ENCODE data around the gene KIF3A.
A peak's percentile ranks its signal among the peaks of the same experiment; 100 is the strongest.

GRCh38 chr5:132677191-132677590 lies 60.2 kb downstream of the KIF3A start:
- no peak for TF ChIP-seq POLR2A (IDR thresholded peaks at IDR 0.05)
- TF ChIP-seq, protein P1, sequence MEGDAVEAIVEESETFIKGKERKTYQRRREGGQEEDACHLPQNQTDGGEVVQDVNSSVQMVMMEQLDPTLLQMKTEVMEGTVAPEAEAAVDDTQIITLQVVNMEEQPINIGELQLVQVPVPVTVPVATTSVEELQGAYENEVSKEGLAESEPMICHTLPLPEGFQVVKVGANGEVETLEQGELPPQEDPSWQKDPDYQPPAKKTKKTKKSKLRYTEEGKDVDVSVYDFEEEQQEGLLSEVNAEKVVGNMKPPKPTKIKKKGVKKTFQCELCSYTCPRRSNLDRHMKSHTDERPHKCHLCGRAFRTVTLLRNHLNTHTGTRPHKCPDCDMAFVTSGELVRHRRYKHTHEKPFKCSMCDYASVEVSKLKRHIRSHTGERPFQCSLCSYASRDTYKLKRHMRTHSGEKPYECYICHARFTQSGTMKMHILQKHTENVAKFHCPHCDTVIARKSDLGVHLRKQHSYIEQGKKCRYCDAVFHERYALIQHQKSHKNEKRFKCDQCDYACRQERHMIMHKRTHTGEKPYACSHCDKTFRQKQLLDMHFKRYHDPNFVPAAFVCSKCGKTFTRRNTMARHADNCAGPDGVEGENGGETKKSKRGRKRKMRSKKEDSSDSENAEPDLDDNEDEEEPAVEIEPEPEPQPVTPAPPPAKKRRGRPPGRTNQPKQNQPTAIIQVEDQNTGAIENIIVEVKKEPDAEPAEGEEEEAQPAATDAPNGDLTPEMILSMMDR (IDR thresholded peaks at IDR 0.05), result peak in 3 of 6 experiments; percentile 14 to 52 (median 30)
- TF ChIP-seq POLR2AphosphoS5 (IDR thresholded peaks at IDR 0.05), result peak; percentile 45 to 57
- peak in 1 of 4 donors; percentile 3 for TF ChIP-seq EP300 (IDR thresholded peaks at IDR 0.05)
